Central memory CD4-positive, alpha-beta T cell (primary cell): ENCODE results near the gene WWOX.

ENCODE experiments used
- DNase-seq: peaks from one replicate; pipeline ENCODE4 v3.0.0; 2022

WWOX gene

GRCh38 chr16:78892951-78893733 lies 793.7 kb downstream of the WWOX start:
- no peak for DNase-seq

DNA sequence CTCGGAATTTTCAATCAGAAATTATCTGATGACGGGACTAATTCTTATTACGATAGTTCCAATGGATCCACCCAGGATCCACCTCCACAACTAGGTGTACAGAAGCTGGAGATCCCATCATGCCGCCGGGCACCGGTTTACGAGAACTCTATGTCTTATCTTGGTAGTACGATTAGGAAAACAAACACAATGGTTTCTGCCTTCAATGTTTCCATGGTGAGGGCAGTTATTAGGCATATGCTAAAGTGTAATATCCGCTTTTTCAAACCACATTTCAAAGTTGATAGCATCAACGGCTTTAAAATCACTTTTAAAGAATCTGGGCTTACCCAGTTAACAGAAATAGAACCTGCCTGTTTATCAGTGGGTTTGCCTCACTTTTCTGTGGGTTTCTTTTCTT lies 795.4 kb downstream of the WWOX start:
- peak; percentile 44 for DNase-seq

DNA sequence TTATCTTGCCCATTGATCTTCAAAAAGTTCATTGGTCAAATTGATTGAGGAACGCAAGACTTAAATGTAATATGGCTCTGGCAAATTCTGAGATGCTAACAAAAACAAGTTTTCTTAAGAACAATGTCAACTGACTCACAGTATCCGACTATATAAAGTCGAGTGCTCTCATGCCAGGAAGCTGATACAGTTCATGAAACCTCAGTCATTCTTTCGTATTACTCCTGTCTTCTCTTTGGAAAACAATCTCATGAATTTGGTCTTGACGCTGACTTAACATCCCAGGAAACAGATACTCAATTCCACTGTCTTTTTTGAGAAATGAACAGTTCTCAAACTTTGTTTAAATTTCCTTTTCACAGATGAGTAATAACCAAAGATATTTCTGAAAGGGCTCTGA lies 796.2 kb downstream of the WWOX start:
- no peak for DNase-seq

GRCh38 chr16:78896280-78896679 lies 796.8 kb downstream of the WWOX start:
- peak; percentile 42 for DNase-seq

DNA sequence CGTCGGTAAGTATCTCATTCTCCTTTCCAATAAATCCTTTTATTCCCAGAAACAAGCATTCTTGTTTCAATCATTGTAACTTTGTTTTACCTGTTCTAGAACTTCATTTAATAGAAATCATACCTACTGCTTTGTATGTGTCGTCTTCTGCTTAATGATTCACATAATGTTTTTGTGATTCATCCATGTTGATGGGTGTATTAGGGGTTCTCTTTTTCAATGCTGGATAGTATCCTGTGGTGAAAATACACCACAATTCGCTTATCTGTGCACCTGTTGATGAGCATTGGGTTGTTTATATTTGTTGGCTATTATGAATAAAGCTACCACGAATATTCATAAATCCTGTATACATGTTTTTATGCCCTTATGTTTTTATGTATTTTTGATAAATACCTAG lies 797.8 kb downstream of the WWOX start:
- DNase-seq = no peak

DNA sequence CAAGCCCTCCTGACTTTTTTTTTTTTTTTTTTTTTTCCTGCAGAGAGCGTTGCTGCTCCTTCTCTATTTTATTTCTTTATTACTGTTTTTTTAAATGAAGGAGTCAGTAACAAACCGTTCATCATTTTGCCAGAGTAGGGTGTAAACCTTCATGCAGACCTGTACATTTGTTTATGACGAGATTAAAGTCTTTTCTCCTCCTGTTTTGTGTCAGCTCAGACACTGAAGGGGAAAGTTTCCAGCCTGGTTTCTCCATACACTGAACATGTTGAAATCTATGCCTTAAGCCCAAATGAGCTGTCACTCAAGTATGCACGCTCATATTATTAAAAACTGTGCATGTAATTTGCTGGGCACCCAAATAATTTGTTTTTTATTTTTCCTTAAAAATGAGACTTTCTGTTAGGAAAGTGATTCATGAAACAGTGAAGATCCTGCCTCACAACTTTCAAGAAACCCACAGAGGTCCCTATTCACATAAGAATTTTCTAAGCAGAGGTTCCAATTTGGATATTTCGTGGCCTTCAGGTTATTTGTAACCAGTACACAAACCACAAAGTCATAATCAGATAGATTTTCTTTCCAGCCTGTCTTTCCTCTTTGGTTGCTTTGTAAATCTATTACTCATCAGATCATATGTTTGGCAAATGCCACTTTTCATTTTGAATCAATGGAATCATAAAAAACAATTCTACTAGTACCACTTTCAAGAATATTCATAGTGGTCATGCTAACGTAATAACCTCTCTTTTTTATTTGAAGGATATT lies 800.8 kb downstream of the WWOX start:
- DNase-seq = no peak

- DNase-seq = no peak
Measured at GRCh38 chr16:78900966-78901365, 801.5 kb downstream of the WWOX start.

GRCh38 chr16:78902321-78902720 lies 802.9 kb downstream of the WWOX start:
- no peak for DNase-seq

DNA sequence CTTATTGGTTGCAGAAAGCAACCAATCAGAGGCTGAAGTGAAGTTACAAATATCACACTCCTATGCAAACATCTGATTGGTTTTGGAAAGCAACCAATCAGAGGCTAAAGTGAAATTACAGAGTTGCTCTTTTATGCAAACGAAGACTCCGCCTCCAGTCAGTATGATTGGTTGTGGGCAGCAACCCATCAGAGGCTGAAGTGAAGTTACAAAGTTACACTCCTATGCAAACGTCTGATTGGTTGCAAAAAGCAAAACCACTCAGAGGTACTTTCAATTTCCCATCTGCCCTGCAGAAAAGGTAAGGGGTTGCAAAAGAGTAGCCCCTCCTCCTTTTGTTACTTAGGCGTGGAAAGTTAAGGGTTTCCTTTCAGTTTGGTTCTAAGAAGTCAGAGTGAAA lies 803.8 kb downstream of the WWOX start:
- no peak for DNase-seq

GRCh38 chr16:78903843-78904242 lies 804.4 kb downstream of the WWOX start:
- no peak for DNase-seq

DNA sequence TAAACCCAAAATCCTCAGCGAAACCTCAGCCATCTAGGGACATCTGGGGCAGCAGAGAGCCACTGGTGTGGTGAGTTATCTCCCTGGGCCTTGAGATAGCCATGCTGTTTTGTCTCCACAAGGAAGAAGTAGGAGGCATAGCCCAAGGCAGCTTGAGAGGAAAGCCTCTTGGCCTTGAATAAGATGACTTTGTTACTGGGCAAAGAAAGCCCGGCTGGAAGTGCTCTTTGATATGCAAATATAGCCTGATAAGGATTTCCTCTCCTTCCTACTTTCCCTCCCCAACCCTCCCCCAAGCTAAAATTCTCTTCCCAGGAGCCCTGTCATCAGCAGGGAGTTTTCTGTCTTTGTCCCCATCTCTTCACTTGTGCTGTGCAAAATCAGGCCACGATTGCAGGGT lies 806.7 kb downstream of the WWOX start:
- DNase-seq = no peak

DNA sequence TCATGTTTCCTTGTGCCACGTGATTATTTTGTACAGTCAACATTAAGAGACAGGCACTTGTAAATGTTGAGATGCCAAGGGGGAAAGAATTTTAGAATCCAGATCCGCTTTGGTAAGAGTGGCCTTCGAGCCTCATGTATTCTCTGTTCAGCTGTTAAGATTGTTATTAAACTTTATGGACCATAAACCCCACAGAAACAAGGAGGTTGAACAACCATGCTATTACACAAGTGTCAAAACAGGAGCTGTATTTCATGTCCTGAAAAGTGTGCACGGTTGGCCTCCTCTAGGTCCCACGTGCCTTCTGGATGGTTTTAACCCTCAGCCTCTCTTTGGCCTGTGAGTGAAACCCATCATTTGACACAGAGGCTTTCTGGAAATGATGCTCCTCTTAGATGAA lies 809.8 kb downstream of the WWOX start:
- no peak for DNase-seq

DNA sequence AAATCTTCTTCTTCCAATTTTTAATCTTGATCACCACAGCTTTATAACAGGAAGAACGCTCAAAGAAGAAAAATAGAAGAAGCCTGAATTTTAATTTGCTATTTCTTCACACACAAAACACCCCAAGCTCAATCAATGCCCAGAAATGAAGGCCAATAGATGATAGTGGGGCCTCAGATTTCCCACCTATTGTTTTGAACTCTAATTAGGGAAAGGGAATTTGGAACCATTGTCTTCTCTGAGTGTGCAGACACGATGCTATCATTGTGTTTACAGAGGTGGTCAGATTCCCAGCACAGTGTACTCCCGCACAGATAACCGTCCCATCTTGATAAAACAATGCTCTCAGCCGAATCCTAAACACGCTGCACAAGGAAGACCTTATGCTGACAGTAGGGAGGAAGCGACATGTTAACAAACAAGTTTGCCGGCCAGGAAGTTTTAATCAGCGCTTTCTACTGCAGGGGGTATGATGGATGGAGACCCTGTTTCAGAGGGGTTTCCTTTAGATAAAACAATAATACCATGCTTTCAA lies 816.4 kb downstream of the WWOX start:
- no peak for DNase-seq

- DNase-seq = no peak
Measured at GRCh38 chr16:78916928-78917545, 817.6 kb downstream of the WWOX start.

DNA sequence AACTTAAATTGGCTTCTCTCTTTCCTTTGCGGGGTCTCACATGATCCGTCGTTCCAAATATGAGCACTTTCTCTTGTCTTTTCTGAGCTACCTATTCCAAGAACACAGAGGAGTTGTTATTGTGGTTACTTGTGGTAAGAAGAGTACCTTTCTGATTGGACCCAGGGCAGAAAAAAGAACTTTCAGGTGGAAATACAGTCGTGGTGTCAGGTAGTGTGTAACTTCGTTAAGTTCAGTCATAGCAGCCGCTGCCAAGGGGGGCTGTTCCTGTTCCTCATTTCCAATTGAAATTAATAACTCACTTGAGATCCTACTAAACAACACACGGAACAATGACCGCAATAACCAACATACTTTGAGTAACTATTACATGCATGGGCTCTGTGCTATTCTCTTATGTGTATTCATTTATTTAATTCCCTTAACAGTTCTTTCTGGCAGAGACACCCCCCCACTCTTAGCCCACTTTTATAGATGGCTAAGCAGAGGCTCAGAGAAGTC lies 819.4 kb downstream of the WWOX start:
- no peak for DNase-seq

GRCh38 chr16:78919852-78920251 lies 820.4 kb downstream of the WWOX start:
- DNase-seq = no peak

DNA sequence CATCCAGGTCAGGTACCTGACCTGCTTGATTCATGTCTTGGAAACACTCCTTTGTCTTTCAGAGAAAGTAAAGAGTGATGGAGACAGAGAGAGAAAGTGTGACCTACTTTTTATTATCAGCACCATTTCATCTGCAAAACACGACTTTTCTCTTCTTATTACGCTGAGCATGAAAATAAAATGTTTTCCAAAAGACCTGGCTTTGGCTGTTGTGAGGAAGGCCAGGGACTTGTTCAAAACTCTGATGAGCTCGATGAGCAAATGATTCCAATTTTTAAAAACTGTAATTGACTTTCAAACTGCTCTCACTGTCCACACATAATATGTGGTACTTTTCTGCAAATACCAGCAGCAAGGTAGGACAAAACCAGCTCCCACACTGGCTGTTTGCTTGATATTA lies 821.2 kb downstream of the WWOX start:
- no peak for DNase-seq

GRCh38 chr16:78925083-78925767 lies 825.8 kb downstream of the WWOX start:
- DNase-seq = no peak

GRCh38 chr16:78926723-78927210 lies 827.3 kb downstream of the WWOX start:
- no peak for DNase-seq

- no peak for DNase-seq
Measured at GRCh38 chr16:78927766-78928165, 828.3 kb downstream of the WWOX start.

- no peak for DNase-seq
Measured at GRCh38 chr16:78929841-78930240, 830.4 kb downstream of the WWOX start.

- DNase-seq = no peak
Measured at GRCh38 chr16:78930561-78930960, 831.1 kb downstream of the WWOX start.

GRCh38 chr16:78931267-78931666 lies 831.8 kb downstream of the WWOX start:
- DNase-seq = no peak
